Body of pancreas (tissue), 4 donors: ENCODE results near the gene ZC3H12C. TPM values are rescaled to one million over a fixed set of nuclear protein-coding genes. Genes with fewer than 3 reads are reported as not detected.
A peak's percentile ranks its signal among the peaks of the same experiment; 100 is the strongest.

ENCODE experiments used
- ATAC-seq: fragments of 150-250 bp; one replicate; pipeline ENCODE4 v1.9.1; 2016
- DNase-seq, 4 donors: peaks; one replicate each; pipeline ENCODE4 v3.0.0-alpha.2; 2019
- H3K27ac ChIP-seq, 4 donors: fragments of 200-600 bp; sonication (generic); 1 replicate in 3 of 4; 2 replicates in 1 of 4; pipeline versions ENCODE4 v1.5.1 to v1.6.1; 2016 to 2019; ENCODE audit warnings: mild to moderate bottlenecking in 1 of 4, mixed read lengths in 1 of 4, moderate library complexity in 1 of 4
- H3K27me3 ChIP-seq, 2 donors: fragments of 200-600 bp; sonication (generic); one replicate each; pipeline ENCODE4 v1.6.0; 2016; ENCODE audit warnings: mild to moderate bottlenecking in 1 of 2
- H3K36me3 ChIP-seq, 2 donors: fragments of 200-600 bp; sonication (generic); replicated peaks in 1 of 2; 2 replicates each; pipeline ENCODE4 v1.5.1; 2016; ENCODE audit warnings: low read depth in 2 of 2; ENCODE audit not compliant: insufficient read depth in 1 of 2
- H3K4me1 ChIP-seq: fragments of 200-600 bp; sonication (generic); one replicate; pipeline ENCODE4 v1.6.0; 2016
- H3K4me3 ChIP-seq, 2 donors: fragments of 200-600 bp; sonication (generic); 1 replicate in 1 of 2; 2 replicates in 1 of 2; pipeline ENCODE4 v1.5.1; 2016 to 2019
- H3K9me3 ChIP-seq, 3 donors: fragments of 200-600 bp; sonication (generic); 1 replicate in 2 of 3; 2 replicates in 1 of 3; pipeline ENCODE4 v1.5.1; 2016
- CTCF ChIP-seq, 7 experiments: fragments of 450-650 bp in 4 of 7; fragments of 200-600 bp in 3 of 7; sonication (generic) in 3 of 7; IDR thresholded peaks; one replicate each; pipeline ENCODE4 v1.5.1; 2016 to 2019; ENCODE audit warnings: antibody characterized with exemption in 7 of 7
- POLR2A ChIP-seq, 3 donors: fragments of 450-650 bp; IDR thresholded peaks; one replicate each; pipeline ENCODE4 v1.6.1; 2016; ENCODE audit warnings: antibody characterized with exemption in 3 of 3, mild to moderate bottlenecking in 2 of 3
- WGBS, 2 donors: methylation state at CpG; one replicate each; pipeline ENCODE4 v1.1.5; 2017; 5-methylcytosine and 5-hydroxymethylcytosine counted together
- intact Hi-C: fragments of 100-400 bp; cut with DNase I; formaldehyde crosslinking; loops from one replicate; pipeline ENCODE4 v1.15.1; 2023
- total RNA-seq, 2 donors: library from RNA; depleted of rRNA; stranded (reverse); fragments of >200 nt; gene quantifications; one replicate each; pipeline ENCODE4 v1.1.0, GENCODE V29; 2016

The ZC3H12C gene
- total RNA-seq, 2 donors from 2014 or later, result 7.3 to 7.8 TPM

- Histone ChIP-seq H3K36me3 (no peaks in the 10 kb centered on the region), H3K4me3 (no peak overlapping the region)
- WGBS, 2 donors, result 79 to 93% methylated on average over 2 of the region's 2 CpGs
Observed at GRCh38 chr11:110071197-110071596, 22.0 kb upstream of the ZC3H12C start.

GRCh38 chr11:110072930-110073329, 20.3 kb upstream of the ZC3H12C start:
- DNase-seq, result no peak
- no peak for ATAC-seq
- H3K9me3 ChIP-seq, result no peaks in the 10 kb centered on the region
- TF ChIP-seq POLR2A (IDR thresholded peaks at IDR 0.05) (no peak), CTCF (IDR thresholded peaks at IDR 0.05) (no peak)
- no peaks in the 10 kb centered on the region for H3K27me3 ChIP-seq
- H3K36me3 ChIP-seq, result no peaks in the 10 kb centered on the region
- intact Hi-C loops, result no loop called here
- no peak overlapping the region for H3K4me3 ChIP-seq
- H3K27ac ChIP-seq, result no peak overlapping the region
- H3K4me1 ChIP-seq, result peaks cover 25% of the 10 kb centered on the region

More at GRCh38 chr11:110071197-110071596, 22.0 kb upstream of the ZC3H12C start:
- no peak overlapping the region for H3K27ac ChIP-seq
- DNase-seq, result no peak
- intact Hi-C loops, result no loop called here
- no peaks in the 10 kb centered on the region for H3K9me3 ChIP-seq
- H3K27me3 ChIP-seq, result no peaks in the 10 kb centered on the region
- no peak for TF ChIP-seq CTCF (IDR thresholded peaks at IDR 0.05)
- no peak for TF ChIP-seq POLR2A (IDR thresholded peaks at IDR 0.05)
- peaks cover 11% of the 10 kb centered on the region for H3K4me1 ChIP-seq
- no peak for ATAC-seq

GRCh38 chr11:110074499-110074898, 18.7 kb upstream of the ZC3H12C start:
- ATAC-seq, result no peak
- Histone ChIP-seq H3K4me3 (no peak overlapping the region), H3K9me3 (no peaks in the 10 kb centered on the region), H3K27me3 (no peaks in the 10 kb centered on the region), H3K36me3 (no peaks in the 10 kb centered on the region), H3K27ac (no peak overlapping the region), H3K4me1 (peaks cover 25% of the 10 kb centered on the region)
- no peak for TF ChIP-seq POLR2A (IDR thresholded peaks at IDR 0.05)
- no peak for TF ChIP-seq CTCF (IDR thresholded peaks at IDR 0.05)
- intact Hi-C loops, result no loop called here
- DNase-seq, result no peak
- 87 to 93% methylated on average over 7 of the region's 7 CpGs for WGBS, 2 donors

- H3K27me3 ChIP-seq, result no peaks in the 10 kb centered on the region
- peaks cover 25% of the 10 kb centered on the region for H3K4me1 ChIP-seq
- H3K36me3 ChIP-seq, result no peaks in the 10 kb centered on the region
- peak; percentile 33 for ATAC-seq
- H3K27ac ChIP-seq, result peak overlapping the region in 1 of 4 donors; percentile 0
- intact Hi-C loops, result no loop called here
- DNase-seq, result peak; percentile 28 to 65 (median 40)
- H3K4me3 ChIP-seq, result no peak overlapping the region
- 60 to 62% methylated on average over 12 of the region's 12 CpGs for WGBS, 2 donors
- no peak for TF ChIP-seq POLR2A (IDR thresholded peaks at IDR 0.05)
- TF ChIP-seq CTCF (IDR thresholded peaks at IDR 0.05), result peak in 1 of 7 experiments; percentile 5
- no peaks in the 10 kb centered on the region for H3K9me3 ChIP-seq
Observed at GRCh38 chr11:110075105-110075846, 17.9 kb upstream of the ZC3H12C start.

GRCh38 chr11:110075847-110076208, 17.4 kb upstream of the ZC3H12C start:
- TF ChIP-seq CTCF (IDR thresholded peaks at IDR 0.05), result no peak
- no peak for TF ChIP-seq POLR2A (IDR thresholded peaks at IDR 0.05)
- Histone ChIP-seq H3K9me3 (no peaks in the 10 kb centered on the region), H3K4me3 (no peak overlapping the region), H3K27ac (no peak overlapping the region), H3K36me3 (no peaks in the 10 kb centered on the region), H3K27me3 (no peaks in the 10 kb centered on the region), H3K4me1 (peaks cover 25% of the 10 kb centered on the region)
- ATAC-seq (no peak), DNase-seq (no peak)
- intact Hi-C loops, result no loop called here
- 53 to 59% methylated on average over 4 of the region's 4 CpGs for WGBS, 2 donors
